GM18517 (cell line): Measurements from ENCODE around the gene PSMA3.

Experiments
- ATAC-seq: cut with Tn5 transposase; IDR thresholded peaks from one replicate; pipeline ENCODE4 v1.9.1; 2021; ENCODE audit warnings: mild to moderate bottlenecking, moderate library complexity; ENCODE audit not compliant: unreplicated experiment

Gene PSMA3

DNA sequence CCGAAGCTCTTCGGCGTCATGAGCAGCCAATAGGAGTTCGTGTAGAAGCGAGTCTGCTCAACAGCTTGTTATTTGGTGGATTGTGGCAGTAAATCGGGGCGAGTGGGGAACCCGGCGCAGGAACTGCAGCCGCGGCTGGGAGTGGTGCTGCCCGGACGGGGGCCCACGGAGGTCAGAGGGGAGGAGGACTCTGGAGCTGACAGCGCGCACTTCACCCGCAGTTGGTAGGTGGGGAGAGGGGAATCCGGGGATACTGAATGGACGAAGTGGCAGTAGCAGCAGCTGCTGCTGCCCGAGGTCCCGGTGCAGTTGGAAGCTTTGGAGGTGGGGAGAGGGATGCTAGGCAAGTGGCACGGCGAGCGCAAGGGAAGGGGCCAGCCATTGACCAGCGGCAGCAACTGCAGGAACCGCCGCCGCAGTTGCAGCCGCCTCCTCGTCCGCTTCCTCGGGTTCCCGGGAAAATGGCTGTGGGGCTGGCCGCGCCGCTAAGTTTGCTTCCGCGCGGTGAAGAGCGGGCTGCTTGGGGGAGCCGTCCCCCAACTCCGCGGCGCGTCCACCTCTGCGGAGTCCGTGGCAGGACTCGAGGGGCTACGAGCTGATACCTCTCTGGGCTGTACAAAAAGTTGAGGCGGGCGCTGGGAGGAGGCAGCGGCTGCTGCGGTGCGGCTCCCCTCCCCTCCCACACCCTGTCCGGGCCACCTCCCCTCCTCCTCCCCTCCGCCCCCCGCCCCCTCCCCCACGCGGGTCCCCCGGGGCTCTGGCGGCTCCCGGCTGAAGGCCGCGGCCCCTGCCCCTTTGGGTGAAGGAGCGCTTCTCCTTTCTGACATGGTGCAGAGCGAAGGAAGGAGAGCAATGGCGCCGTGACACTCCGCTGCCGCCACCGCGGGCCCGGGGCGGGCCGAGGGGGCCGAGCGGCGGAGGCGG is 54.1 kb downstream of the PSMA3 start, which contains the start of gene ARID4A:
TSS of gene ARID4A (plus strand) at position 79 of the 924 bp plus-strand sequence. CDS start 1,300 bp downstream, outside the sequence.
- ATAC-seq = no peak

DNA sequence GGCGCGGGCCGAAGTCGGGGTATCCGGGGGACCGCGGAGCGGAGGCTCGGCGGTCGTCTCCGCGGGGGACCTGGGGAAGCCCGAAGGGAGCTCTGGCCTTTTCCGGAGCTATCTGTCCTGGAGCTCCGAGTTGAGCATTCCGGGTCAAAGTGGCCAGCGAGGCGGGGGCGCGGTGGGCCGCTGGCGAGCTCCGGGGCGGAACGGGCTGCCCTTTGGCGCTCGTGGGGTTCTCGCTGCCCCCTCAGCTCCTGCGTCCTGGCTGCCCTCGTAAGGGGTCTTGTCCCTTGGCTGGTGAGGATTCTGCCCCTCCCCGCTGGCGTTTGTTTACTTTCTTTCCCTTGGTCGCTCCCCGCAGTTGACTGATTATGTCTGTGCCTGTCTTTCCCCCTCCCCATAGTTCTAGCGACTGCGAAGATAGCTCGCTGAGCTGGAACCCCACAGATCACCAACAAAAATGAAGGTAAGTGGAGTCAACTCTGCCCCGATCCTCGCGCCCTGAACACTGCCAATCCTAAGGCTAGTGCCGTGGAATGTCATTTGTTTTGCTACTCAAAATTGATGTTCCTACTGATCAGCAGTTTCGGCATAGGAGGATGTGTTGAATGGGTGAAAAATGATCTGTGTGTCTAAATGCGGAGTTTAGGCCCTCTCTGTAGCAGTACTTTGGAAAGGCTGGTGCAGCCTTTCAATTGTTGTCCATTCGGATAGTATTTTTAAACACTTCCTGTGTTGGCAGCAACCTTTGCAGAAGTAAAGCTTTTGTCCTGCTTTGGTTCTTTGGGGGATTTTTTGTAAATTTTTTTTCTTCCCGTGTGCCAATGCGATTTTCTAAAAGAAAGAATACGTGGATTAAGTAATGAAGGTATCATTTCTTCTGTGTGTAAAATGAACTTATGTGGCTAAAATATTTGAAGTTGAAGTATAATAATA is 55.0 kb downstream of the PSMA3 start:
- no peak for ATAC-seq

DNA sequence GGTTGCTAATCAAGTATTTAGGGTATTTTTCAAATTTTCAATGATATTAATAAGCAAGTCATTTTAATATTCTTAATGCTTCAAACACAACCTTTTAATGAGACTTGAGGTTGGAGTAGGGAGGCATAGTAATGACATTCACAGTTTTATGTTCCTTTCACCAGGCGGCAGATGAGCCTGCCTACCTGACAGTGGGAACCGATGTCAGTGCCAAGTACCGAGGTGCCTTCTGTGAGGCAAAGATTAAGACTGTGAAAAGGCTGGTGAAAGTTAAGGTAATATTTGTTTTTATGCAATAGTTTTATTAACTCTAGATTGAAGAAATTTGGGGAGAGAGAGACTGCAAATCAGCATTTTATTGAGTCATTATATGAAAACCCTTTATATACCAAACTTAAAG is 56.8 kb downstream of the PSMA3 start:
- no peak for ATAC-seq

DNA sequence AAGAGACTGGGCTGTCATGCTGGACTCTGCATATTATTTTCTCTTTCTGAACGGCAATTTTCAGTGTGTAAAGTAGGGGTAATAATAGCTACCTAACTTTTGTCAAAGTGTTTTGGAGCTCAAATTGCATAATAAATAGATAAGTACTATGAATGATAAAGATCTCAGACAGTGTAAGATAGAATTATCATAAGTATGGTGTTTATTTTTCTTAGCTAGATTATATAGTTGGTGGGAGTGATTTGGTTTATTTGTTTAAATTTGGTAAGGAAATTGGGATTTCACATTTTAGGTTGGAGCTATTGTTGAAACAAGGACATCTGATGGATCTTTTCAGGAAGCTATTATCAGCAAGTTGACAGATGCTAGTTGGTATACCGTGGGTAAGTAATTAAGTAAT is 61.1 kb downstream of the PSMA3 start:
- ATAC-seq = no peak

DNA sequence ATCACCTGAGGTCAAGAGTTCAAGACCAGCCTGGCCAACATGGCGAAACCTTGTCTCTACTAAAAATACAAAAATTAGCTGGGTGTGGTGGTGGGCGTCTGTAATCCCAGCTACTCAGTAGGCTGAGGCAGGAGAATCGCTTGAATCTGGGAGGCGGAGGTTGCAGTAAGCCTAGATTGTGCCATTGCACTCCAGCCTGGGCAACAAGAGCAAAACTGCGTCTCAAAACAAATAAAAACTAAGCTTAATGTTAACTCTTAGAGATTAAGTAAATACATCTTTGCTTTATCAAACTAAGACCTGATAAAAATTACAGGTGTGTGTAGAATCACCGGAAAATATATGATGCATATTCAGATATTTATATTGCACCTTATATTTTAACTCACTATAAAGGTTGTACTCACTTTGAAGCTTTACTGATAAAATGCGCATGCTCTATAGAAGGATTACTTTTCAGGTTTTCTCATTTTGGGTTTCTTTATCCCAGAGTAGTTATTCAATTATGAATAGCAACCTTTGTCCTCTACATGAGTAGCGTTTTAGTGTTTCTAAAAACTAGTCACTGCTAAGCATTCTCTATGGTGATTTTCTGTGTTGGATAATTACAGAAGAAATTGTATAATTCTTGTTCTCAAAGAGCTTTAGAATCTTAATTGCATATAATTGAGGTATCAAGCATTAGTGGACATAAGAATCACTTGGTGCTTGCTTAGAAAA is 63.1 kb downstream of the PSMA3 start:
- ATAC-seq = no peak

DNA sequence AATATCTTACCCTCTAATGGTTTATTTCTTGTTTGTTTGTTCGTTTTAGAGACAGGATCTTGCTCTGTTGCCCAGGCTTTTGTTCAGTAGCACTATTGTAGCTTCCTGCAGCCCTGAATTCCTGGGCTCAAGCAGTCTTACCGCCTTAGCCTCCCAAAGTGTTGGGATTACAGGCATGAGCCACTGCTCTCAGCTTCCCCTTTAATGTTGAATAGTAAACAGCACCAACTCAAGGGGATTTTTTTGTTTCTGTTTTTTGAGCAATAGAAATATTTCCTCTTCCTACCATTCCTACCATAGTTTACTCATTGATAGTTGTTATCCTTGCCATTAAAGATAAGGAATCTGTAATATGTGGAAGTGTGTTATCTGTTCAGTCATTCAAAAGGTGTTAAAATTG is 64.4 kb downstream of the PSMA3 start:
- no peak for ATAC-seq

DNA sequence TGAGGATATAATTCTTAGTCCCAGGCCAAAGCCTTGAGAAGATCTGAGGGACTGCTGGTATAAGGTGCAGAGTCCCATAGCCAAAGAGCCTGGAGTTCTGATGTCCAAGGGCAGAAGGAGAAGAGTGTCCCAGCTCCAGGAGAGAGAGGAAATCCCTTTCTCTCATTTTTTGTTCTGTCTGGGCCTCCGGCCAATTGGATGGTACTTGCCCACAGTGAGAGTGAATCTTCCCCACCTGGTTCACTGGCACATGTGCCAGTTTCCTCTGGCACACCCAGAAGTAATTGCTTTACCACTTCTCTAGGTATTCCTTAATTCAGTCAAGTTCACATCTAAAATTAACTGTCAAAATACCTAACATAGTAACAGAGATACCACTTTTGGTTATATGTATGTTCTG is 69.1 kb downstream of the PSMA3 start:
- ATAC-seq = no peak

DNA sequence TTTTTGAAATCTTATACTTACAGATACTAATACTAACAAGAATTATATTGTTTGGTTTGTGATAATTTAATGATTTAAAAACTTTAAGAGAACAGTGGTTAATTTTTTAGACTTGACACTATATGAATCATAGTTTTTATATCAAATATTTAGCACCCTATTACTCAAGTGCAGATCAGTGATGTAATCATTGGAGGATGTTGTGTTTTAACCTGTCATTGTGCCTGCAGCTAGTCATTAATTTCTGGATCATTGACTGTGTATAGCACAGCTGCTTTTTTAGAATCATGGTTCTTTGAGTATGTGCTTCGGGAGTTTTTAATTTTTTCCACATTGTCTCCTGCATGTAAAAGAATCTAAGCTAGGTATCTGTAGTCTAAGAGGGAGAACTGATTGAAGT is 71.0 kb downstream of the PSMA3 start:
- no peak for ATAC-seq
